HepG2 (cell line): ENCODE data around the gene KLF15. TPM values are rescaled to one million over a fixed set of nuclear protein-coding genes. Genes with fewer than 3 reads are reported as not detected.

Experiments used
- AKNA ChIP-seq: sonication (generic); formaldehyde crosslinking; IDR thresholded peaks from 2 replicates; pipeline ENCODE4 v1.4.0; 2020; ENCODE audit warnings: missing genetic modification reagents, borderline replicate concordance
- CBX1 ChIP-seq: IDR thresholded peaks from one replicate; pipeline ENCODE4 v1.6.1; 2016; ENCODE audit warnings: antibody characterized with exemption, low read depth
- DNMT3B ChIP-seq: conservative IDR thresholded peaks from 2 replicates; pipeline ENCODE4 v1.6.1; 2016; ENCODE audit warnings: missing biosample characterization, control low read depth
- EED ChIP-seq: sonication (generic); formaldehyde crosslinking; IDR thresholded peaks from 2 replicates; pipeline ENCODE4 v1.5.0; 2020; ENCODE audit warnings: mild to moderate bottlenecking, missing genetic modification reagents
- FOXA1 ChIP-seq, 2 experiments: fragments of 450-650 bp in 1 of 2; sonication (generic) in 1 of 2; formaldehyde crosslinking in 1 of 2; IDR thresholded peaks; 2 replicates each; pipeline versions ENCODE4 v1.4.0 to v1.6.1; 2016 to 2020; ENCODE audit warnings: missing genetic modification reagents in 1 of 2
- HCFC1 ChIP-seq: fragments of 150-350 bp; IDR thresholded peaks from 2 replicates; pipeline ENCODE4 v1.6.1; 2014; ENCODE audit warnings: low read depth, low read length
- HDAC6 ChIP-seq: fragments of 200-600 bp; sonication (generic); IDR thresholded peaks from 2 replicates; pipeline ENCODE4 v1.7.0; 2017; ENCODE audit warnings: mild to moderate bottlenecking, antibody characterized with exemption, low read length, low read depth
- HMGA1 ChIP-seq: sonication (generic); formaldehyde crosslinking; conservative IDR thresholded peaks from 2 replicates; pipeline ENCODE4 v1.4.0; 2020; ENCODE audit warnings: missing genetic modification reagents
- HOXA5 ChIP-seq: sonication (generic); formaldehyde crosslinking; IDR thresholded peaks from 2 replicates; pipeline ENCODE4 v1.4.0; 2020; ENCODE audit warnings: missing genetic modification reagents
- MAX ChIP-seq: IDR thresholded peaks from 2 replicates; pipeline ENCODE4 v1.6.1; 2012; ENCODE audit warnings: inconsistent platforms
- MEF2D ChIP-seq: sonication (generic); formaldehyde crosslinking; IDR thresholded peaks from 2 replicates; pipeline ENCODE4 v1.5.1; 2020; ENCODE audit warnings: mild to moderate bottlenecking, missing genetic modification reagents
- MXD1 ChIP-seq: sonication (generic); formaldehyde crosslinking; IDR thresholded peaks from 2 replicates; pipeline ENCODE4 v1.4.0; 2020; ENCODE audit warnings: mild to moderate bottlenecking, missing genetic modification reagents
- MXD4 ChIP-seq: IDR thresholded peaks from 2 replicates; pipeline ENCODE4 v1.6.1; 2016; ENCODE audit warnings: mild to moderate bottlenecking, missing biosample characterization, missing genetic modification reagents
- MYNN ChIP-seq: sonication (generic); formaldehyde crosslinking; IDR thresholded peaks from 2 replicates; pipeline ENCODE4 v1.4.0; 2020; ENCODE audit warnings: mild to moderate bottlenecking, low read depth, missing genetic modification reagents
- NPAS2 ChIP-seq: sonication (generic); formaldehyde crosslinking; IDR thresholded peaks from 2 replicates; pipeline ENCODE4 v1.8.0; 2022; ENCODE audit warnings: mild to moderate bottlenecking, missing genetic modification reagents, borderline replicate concordance
- SKI ChIP-seq: fragments of 450-650 bp; IDR thresholded peaks from one replicate; pipeline ENCODE4 v1.6.1; 2018; ENCODE audit warnings: mild to moderate bottlenecking; ENCODE audit not compliant: partially characterized antibody
- SRSF1 ChIP-seq: fragments of 200-400 bp; formaldehyde crosslinking; optimal IDR thresholded peaks from 2 replicates; pipeline ENCODE3; 2017; ENCODE audit warnings: mild to moderate bottlenecking, low read depth, low read length, moderate library complexity
- YEATS2 ChIP-seq: sonication (generic); formaldehyde crosslinking; IDR thresholded peaks from 2 replicates; pipeline ENCODE4 v1.4.0; 2020; ENCODE audit warnings: missing genetic modification reagents, borderline replicate concordance
- ZBTB21 ChIP-seq: sonication (generic); formaldehyde crosslinking; IDR thresholded peaks from 2 replicates; pipeline ENCODE4 v1.4.0; 2020; ENCODE audit warnings: missing genetic modification reagents
- ZFP36L2 ChIP-seq: sonication (generic); formaldehyde crosslinking; IDR thresholded peaks from 2 replicates; pipeline ENCODE4 v1.4.0; 2020; ENCODE audit warnings: missing genetic modification reagents
- ZMYM3 ChIP-seq: sonication (generic); formaldehyde crosslinking; IDR thresholded peaks from 2 replicates; pipeline ENCODE4 v1.5.1; 2020; ENCODE audit warnings: mild to moderate bottlenecking, missing genetic modification reagents
- ZNF33B ChIP-seq: sonication (generic); formaldehyde crosslinking; IDR thresholded peaks from 2 replicates; pipeline ENCODE4 v1.5.1; 2020; ENCODE audit warnings: mild to moderate bottlenecking, missing genetic modification reagents
- ZNF510 ChIP-seq: sonication (generic); formaldehyde crosslinking; IDR thresholded peaks from 2 replicates; pipeline ENCODE4 v1.4.0; 2020; ENCODE audit warnings: low read depth, mild to moderate bottlenecking, missing genetic modification reagents
- ZNF549 ChIP-seq: sonication (generic); formaldehyde crosslinking; IDR thresholded peaks from 2 replicates; pipeline ENCODE4 v1.5.0; 2020; ENCODE audit warnings: missing genetic modification reagents
- ZNF644 ChIP-seq: IDR thresholded peaks from 2 replicates; pipeline ENCODE4 v1.6.1; 2016; ENCODE audit warnings: low read depth
- polyA plus RNA-seq, 8 experiments: library from polyadenylated mRNA; depleted of rRNA in 3 of 8; stranded (reverse) in 7 of 8; unstranded in 1 of 8; fragments of >200 nt; fragmentation: Illumina TruSeq in 4 of 8; extraction: Trizol in 4 of 8; gene quantifications; 2 replicates each; pipeline versions ENCODE4 v1.2.1 to v1.2.3, GENCODE V29; 2011 to 2016; ENCODE audit warnings: low read depth in 4 of 8, missing spikeins in 1 of 8, mixed read lengths in 1 of 8; ENCODE audit not compliant: insufficient read depth in 1 of 8
- total RNA-seq, 5 experiments: library from RNA; depleted of rRNA; stranded (reverse); fragments of >200 nt; fragmentation: Illumina TruSeq; extraction: Trizol; gene quantifications; 2 replicates each; pipeline ENCODE4 v1.2.3, GENCODE V29; 2016; ENCODE audit warnings: low read depth in 1 of 5
- TF ChIP-seq, protein P1 (sequence below): sonication (generic); formaldehyde crosslinking; IDR thresholded peaks from 2 replicates; pipeline ENCODE4 v1.8.1; 2023; ENCODE audit warnings: mild to moderate bottlenecking, moderate library complexity, missing genetic modification reagents

KLF15 gene
- total and polyA plus RNA-seq, 2 of the 13 experiments (the other 11 are each of a cell fraction or from before 2014, with no cell fraction given) = 7.1 to 7.8 TPM

DNA sequence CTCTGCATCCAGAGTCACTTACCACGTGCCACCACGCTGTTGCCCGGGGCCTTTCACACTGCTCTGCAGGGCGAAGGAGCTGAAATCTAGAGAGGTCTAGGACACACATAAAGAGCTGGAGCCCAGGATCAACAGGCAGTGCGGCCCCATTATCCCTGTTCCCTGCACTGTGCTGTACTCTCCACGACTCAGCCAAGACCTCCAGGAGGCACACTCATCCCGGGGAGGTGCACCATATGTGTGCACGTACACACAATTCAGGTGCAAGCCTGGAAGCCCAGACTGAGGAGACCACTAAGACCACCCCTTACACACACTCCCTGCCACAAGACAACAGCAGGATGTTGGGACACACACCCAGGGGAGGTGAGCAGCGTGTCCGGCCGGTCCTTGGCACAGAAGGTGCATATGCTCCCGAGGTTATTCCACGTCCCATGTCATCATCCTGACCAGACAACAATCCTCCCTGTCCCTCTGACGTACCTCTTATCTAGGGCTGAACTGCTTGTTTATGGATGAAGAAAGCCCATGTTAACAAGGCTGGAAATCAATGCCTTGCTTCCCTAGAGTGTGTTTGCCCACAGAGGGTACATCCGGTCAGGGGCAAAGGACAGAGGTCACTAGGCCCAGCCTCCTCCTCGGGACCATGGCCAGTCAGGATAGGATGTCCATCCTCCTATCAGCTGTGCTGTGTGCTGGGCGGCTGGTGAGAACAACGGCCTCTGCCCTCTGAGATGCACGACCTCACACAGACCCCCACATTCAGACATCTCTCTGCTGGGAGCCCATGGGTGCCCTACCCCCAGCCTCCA lies 16.1 kb downstream of the KLF15 start (continued):
- TF ChIP-seq YEATS2 (CRISPR knock-in tag) = no peak
- TF ChIP-seq MXD1 (CRISPR knock-in tag) = no peak
- no peak for TF ChIP-seq DNMT3B
- TF ChIP-seq ZBTB21 (CRISPR knock-in tag) = peak; percentile 74
- TF ChIP-seq EED (CRISPR knock-in tag) = no peak
- TF ChIP-seq FOXA1 (IDR thresholded peaks at IDR 0.05) = no peak
- TF ChIP-seq FOXA1 (CRISPR knock-in tag; IDR thresholded peaks at IDR 0.05) = peak; percentile 65
- no peak for TF ChIP-seq MXD4 (CRISPR knock-in tag)
- TF ChIP-seq MYNN (CRISPR knock-in tag) = no peak
- peak; percentile 52; the same call in 1 of the 2 replicates for TF ChIP-seq MAX
- no peak for TF ChIP-seq ZNF644
- TF ChIP-seq ZNF549 (CRISPR knock-in tag) = no peak
- TF ChIP-seq HDAC6 = no peak
- no peak for TF ChIP-seq HCFC1
- TF ChIP-seq ZNF510 (CRISPR knock-in tag) = 0 out of 2 replicates have a peak, but pooled peaks have one; percentile 74
- no peak for TF ChIP-seq MEF2D (CRISPR knock-in tag)
- TF ChIP-seq AKNA (CRISPR knock-in tag) = no peak
- TF ChIP-seq NPAS2 (CRISPR knock-in tag) = no peak
- TF ChIP-seq, protein P1, sequence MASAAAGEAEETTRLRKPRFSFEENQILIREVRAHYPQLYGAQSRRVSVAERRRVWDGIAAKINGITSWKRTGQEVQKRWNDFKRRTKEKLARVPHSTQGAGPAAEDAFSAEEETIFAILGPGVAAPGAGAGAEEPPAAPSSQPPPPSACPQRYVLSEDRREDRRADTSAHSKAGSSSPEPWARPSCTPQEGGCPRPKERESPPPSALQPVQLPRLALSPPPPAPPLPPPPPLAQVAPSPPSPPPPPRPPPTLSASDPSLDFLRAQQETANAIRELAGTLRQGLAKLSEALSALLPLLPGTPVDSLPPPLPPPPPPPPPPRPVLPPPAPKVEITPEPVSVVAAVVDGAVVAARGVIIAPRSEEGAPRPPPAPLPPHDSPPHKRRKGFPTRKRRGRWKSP (CRISPR knock-in tag) = no peak
- TF ChIP-seq ZNF33B (CRISPR knock-in tag) = no peak
- no peak for TF ChIP-seq SRSF1
- TF ChIP-seq CBX1 = no peak
- TF ChIP-seq HMGA1 (CRISPR knock-in tag) = no peak
- 0 out of 2 replicates have a peak, but pooled peaks have one; percentile 37 for TF ChIP-seq ZMYM3 (CRISPR knock-in tag)
- no peak for TF ChIP-seq SKI
- no peak for TF ChIP-seq ZFP36L2 (CRISPR knock-in tag)
- TF ChIP-seq HOXA5 (CRISPR knock-in tag) = no peak
